GM08714 (cell line): Measurements from ENCODE around the gene WRAP73.

ENCODE experiments used
- H3K4me3 ChIP-seq: fragments of 200-500 bp; sonication (Bioruptor generic); 2 replicates; pipeline ENCODE4 v1.5.1; 2014; ENCODE audit warnings: mild to moderate bottlenecking, low read length, inconsistent platforms
- ZNF274 ChIP-seq: IDR thresholded peaks from 2 replicates; pipeline ENCODE4 v1.6.1; 2012; ENCODE audit warnings: mild to moderate bottlenecking, low read depth, low read length

WRAP73 gene

DNA sequence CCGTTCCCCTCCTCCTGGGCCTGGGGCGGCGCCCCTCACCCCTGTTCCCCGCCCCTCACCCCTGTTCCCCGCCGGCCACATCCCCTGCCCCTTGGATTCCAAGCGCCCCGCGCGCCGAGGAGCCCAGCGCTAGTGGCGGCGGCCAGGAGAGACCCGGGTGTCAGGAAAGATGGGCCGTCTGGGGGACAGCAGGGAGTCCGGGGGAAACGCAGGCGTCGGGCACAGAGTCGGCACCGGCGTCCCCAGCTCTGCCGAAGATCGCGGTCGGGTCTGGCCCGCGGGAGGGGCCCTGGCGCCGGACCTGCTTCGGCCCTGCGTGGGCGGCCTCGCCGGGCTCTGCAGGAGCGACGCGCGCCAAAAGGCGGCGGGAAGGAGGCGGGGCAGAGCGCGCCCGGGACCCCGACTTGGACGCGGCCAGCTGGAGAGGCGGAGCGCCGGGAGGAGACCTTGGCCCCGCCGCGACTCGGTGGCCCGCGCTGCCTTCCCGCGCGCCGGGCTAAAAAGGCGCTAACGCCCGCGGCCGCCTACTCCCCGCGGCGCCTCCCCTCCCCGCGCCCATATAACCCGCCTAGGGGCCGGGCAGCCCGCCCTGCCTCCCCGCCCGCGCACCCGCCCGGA lies 2.1 kb upstream of the WRAP73 start, which contains the start of gene TP73:
TSS of gene TP73 (plus strand) at position 587 of the 618 bp plus-strand sequence. CDS start 29,850 bp downstream, outside the sequence.
- TF ChIP-seq ZNF274, result no peak
- H3K4me3 ChIP-seq, result peak within 1 kb of the TSS; percentile 33

DNA sequence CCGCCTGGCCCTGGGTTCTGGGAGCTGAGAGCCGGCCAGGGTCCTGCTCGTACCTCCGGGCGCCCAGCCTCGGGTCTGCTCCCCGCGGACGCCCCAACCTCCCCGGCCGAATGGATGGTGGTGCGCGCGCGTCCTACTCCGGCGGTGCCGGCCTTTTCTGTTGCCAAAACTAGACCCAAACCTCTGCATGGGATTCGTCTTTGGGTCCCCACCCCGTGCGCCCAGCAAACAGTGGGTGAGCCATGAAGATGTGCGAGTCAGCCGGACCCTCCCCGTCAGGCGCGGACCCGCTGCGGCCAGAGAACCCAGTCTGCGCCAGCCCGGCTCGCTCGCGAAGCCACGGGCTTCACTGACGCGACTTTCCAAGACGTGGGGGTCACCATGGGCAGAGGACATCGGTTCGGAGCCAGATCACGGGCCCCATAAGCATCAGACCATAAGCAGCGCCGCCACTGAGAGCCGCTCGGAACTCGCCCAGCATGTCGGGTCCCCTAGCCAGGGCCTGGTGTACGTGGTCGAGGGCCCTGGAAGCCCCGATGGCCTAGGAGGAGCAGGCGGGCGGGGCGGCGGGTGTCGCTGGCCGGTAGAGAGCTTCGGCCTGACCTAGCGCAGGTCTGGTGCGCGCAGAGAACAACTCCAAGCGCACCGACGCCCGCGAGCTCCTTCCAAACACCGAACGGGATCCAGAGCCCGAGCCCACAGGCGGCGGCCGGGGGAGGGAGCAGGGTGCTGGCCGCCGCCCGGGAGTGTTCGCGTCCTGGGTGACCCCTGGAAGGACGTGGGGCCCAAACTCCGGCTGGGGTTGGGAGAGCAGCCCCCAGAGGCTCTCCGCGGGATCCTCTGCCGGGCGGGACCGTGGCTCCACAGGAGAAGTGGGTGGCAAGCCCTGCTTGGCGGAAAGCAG lies 1.4 kb upstream of the WRAP73 start:
- no peak overlapping the region for H3K4me3 ChIP-seq
- TF ChIP-seq ZNF274, result no peak

- TF ChIP-seq ZNF274, result no peak
- no peak overlapping the region for H3K4me3 ChIP-seq
Observed at GRCh38 chr1:3650248-3651025, 534 bp upstream of the WRAP73 start.

GRCh38 chr1:3646596-3646995 lies 3.3 kb downstream of the WRAP73 start:
- no peak for TF ChIP-seq ZNF274
- H3K4me3 ChIP-seq, result no peak overlapping the region

- no peak for TF ChIP-seq ZNF274
- no peak overlapping the region for H3K4me3 ChIP-seq
Observed at GRCh38 chr1:3645666-3646355, 4.1 kb downstream of the WRAP73 start.

DNA sequence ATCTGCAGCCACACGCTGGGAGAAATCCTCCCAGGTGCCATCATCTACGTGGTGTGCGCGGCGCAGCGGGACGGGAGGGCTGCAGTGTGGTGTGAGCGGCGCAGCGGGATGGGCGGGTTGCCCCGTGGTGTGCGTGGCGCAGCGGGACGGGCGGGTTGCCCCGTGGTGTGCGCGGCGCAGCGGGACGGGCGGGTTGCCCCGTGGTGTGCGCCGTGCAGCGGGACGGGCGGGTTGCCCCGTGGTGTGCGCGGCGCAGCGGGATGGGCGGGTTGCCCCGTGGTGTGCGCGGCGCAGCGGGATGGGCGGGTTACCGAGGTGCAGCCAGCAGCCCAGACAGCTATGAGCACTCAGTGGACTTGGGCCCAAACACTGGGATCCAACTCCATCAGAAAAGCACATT lies 4.7 kb downstream of the WRAP73 start:
- no peak overlapping the region for H3K4me3 ChIP-seq
- TF ChIP-seq ZNF274, result no peak

GRCh38 chr1:3644273-3644672 lies 5.6 kb downstream of the WRAP73 start:
- TF ChIP-seq ZNF274, result no peak
- H3K4me3 ChIP-seq, result no peak overlapping the region

DNA sequence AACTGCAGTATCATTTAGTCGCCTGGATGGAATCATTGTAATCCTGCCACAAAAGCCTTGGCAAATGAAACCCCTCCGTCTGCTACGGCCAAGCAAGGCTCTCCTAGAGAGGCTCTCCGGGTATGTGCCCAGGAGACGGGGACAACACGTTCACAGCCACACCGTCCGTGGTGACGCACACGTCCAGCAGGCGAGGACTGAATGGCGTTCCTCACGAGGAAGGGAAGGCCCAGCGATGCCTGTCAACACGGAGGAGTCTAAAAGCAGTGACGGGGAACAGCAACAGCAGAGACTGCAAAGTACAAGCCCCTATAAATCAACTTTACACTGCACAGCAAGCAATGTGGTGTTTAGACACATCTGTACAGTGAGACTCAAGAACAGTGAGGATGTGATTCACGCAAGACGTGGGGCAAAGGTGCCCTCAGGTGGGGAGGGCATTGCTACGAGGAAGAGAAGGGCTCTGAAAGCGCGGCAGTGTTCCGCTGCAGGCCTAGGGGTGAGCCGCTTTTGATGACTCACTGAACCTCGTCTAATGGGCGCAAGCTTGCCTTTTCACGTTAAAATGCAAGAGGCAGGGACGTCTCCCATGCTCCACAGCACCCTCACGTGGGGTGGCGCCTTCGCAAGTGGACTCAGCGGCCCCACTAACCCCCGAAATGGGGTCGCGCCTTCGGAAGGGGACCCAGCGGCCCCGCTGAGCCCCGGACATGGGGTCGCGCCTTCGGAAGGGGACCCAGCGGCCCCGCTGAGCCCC lies 6.8 kb downstream of the WRAP73 start:
- TF ChIP-seq ZNF274, result no peak

DNA sequence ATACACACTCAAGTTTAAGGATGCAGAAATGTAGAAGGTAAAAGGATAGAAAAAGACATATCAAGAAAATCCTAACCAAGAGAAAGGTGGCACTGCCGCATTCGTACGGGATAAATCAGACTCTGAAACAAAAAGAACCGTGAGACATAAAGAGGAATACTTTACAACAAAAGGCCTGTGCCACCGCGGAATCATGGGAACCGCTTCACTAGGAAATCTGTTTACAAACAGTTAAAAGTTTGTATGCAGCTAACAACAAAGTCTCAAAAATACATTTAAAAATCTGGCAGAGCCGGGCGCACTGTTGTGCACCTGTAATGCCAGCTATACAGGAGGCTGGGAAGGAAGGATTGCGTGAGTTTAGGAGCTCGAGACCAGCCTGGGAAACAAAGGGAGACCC lies 8.1 kb downstream of the WRAP73 start:
- no peak overlapping the region for H3K4me3 ChIP-seq
- no peak for TF ChIP-seq ZNF274

More for the DNA sequence above, 6.8 kb downstream of the WRAP73 start:
- H3K4me3 ChIP-seq, result no peak overlapping the region

GRCh38 chr1:3641046-3641760 lies 8.7 kb downstream of the WRAP73 start:
- H3K4me3 ChIP-seq, result no peak overlapping the region
- no peak for TF ChIP-seq ZNF274

DNA sequence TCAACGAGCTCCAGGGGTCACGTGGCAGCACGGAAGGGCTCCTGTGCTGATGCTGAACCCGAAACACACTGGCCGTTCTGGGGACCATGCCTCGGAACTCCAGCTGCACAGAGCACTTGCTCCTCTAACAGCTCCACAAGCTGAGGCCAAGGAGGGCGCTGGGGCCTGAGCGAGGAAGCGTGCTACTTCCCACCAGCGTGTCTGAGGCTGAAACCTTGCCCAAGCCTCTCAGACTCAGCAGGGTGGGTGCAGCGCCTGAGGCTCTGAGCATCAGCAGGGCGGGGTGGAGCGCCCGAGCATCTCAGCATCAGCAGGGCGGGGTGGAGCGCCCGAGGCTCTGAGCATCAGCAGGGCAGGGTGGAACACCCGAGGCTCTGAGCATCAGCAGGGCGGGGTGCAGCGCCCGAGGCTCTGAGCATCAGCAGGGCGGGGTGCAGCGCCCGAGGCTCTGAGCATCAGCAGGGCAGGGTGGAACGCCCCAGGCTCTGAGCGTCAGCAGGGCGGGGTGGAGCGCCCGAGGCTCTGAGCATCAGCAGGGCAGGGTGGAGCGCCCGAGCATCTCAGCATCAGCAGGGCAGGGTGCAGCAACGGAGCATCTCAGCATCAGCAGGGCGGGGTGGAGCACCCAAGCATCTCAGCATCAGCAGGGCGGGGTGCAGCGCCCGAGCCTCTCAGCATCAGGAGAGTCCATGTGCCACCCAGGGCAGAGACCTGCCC lies 9.6 kb downstream of the WRAP73 start:
- no peak overlapping the region for H3K4me3 ChIP-seq
- TF ChIP-seq ZNF274, result no peak

DNA sequence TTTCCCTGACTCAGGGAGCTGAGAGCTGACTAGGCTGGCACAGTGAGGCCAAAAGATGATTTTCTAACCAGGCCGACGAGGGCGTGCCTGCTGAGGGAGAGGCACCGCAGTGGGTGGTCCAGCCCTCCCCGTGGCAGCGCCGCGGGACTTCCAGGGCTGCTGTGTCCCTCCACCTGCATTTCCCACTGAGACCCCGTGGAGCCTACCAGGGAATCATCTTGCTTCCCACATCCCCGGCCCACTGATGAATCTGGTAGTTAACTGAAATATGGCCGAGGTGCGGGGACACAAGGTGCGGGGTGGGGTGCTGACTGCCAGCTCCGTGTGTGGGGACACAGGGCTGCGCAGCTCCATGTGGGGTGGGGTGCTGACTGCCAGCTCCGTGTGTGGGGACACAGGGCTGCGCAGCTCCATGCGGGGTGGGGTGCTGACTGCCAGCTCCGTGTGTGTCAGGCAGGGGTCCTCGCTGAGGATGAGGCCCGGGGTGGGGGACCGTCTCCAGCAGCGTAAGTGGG lies 10.4 kb downstream of the WRAP73 start:
- no peak overlapping the region for H3K4me3 ChIP-seq
- TF ChIP-seq ZNF274, result no peak
